K562 (cell line): ENCODE measurements around the gene HOXC10. TPM values are rescaled to one million over a fixed set of nuclear protein-coding genes. Genes with fewer than 3 reads are reported as not detected.
A peak's percentile ranks its signal among the peaks of the same experiment; 100 is the strongest.

ENCODE experiments used
- DMBX1 ChIP-seq: fragments of 250-450 bp; sonication (Bioruptor Pico); IDR thresholded peaks from 2 replicates; pipeline ENCODE4 v1.8.0; 2022; ENCODE audit warnings: inconsistent platforms, mild to moderate bottlenecking, moderate library complexity, borderline replicate concordance
- EGR1 ChIP-seq: fragments of 450-650 bp; conservative IDR thresholded peaks from 2 replicates; pipeline ENCODE4 v1.6.1; 2017; ENCODE audit warnings: mild to moderate bottlenecking
- FOXA3 ChIP-seq, 2 experiments: fragments of 450-650 bp in 1 of 2; sonication (generic) in 1 of 2; formaldehyde crosslinking; IDR thresholded peaks in 1 of 2; conservative IDR thresholded peaks in 1 of 2; 2 replicates each; pipeline versions ENCODE4 v1.4.0 to v1.8.0; 2020 to 2022; ENCODE audit warnings: mild to moderate bottlenecking in 2 of 2, missing genetic modification reagents in 1 of 2
- GATAD2A ChIP-seq: fragments of 450-650 bp; IDR thresholded peaks from 2 replicates; pipeline ENCODE4 v1.6.1; 2017
- NELFE ChIP-seq: IDR thresholded peaks from 2 replicates; pipeline ENCODE4 v1.6.1; 2011; ENCODE audit warnings: mild to moderate bottlenecking; ENCODE audit not compliant: insufficient read depth, insufficient read length
- PCBP2 ChIP-seq: fragments of 200-400 bp; formaldehyde crosslinking; IDR thresholded peaks from 2 replicates; pipeline ENCODE4 v1.6.1; 2018; ENCODE audit warnings: low read length, low read depth, mild to moderate bottlenecking, moderate library complexity; ENCODE audit not compliant: poor library complexity, severe bottlenecking
- POLR3G ChIP-seq: IDR thresholded peaks from 2 replicates; pipeline ENCODE4 v1.6.1; 2011; ENCODE audit not compliant: insufficient read length, insufficient replicate concordance; ENCODE audit errors: extremely low read depth
- PTRF ChIP-seq: fragments of 450-650 bp; IDR thresholded peaks from 2 replicates; pipeline ENCODE4 v1.6.1; 2016; ENCODE audit warnings: mild to moderate bottlenecking, missing genetic modification characterization, missing compliant biosample characterization
- SAFB ChIP-seq: fragments of 200-400 bp; formaldehyde crosslinking; IDR thresholded peaks from 2 replicates; pipeline ENCODE4 v1.6.1; 2017; ENCODE audit warnings: low read depth, low read length, borderline replicate concordance
- SMAD3 ChIP-seq: fragments of 450-650 bp; formaldehyde crosslinking; conservative IDR thresholded peaks from 2 replicates; pipeline ENCODE4 v1.4.0; 2020; ENCODE audit warnings: mild to moderate bottlenecking
- SMAD4 ChIP-seq: fragments of 250-450 bp; sonication (Bioruptor Pico); conservative IDR thresholded peaks from 2 replicates; pipeline ENCODE4 v1.8.0; 2021; ENCODE audit warnings: inconsistent platforms, mild to moderate bottlenecking, moderate library complexity
- STAT5A ChIP-seq: IDR thresholded peaks from 2 replicates; pipeline ENCODE4 v1.6.1; 2012; ENCODE audit warnings: low read length, inconsistent platforms, borderline replicate concordance
- ZNF77 ChIP-seq: fragments of 250-450 bp; sonication (Bioruptor Pico); IDR thresholded peaks from 2 replicates; pipeline ENCODE4 v1.5.0; 2020
- polyA plus RNA-seq, 8 experiments: library from polyadenylated mRNA; depleted of rRNA in 4 of 8; stranded (reverse) in 5 of 8; unstranded in 3 of 8; fragments of >200 nt; fragmentation: Nextera tagmentation in 2 of 8; fragmentation: Illumina TruSeq in 1 of 8; extraction: Ambion mirVana in 2 of 8; extraction: Trizol in 1 of 8; gene quantifications; 2 replicates each; pipeline versions ENCODE4 v1.2.1 to v1.2.3, GENCODE V29; 2011 to 2014; ENCODE audit warnings: inconsistent platforms in 1 of 8, missing spikeins in 1 of 8
- total RNA-seq, 7 experiments: library from RNA; depleted of rRNA in 6 of 7; stranded (reverse); fragments of >200 nt in 6 of 7; fragmentation: Illumina TruSeq in 2 of 7; extraction: Trizol in 2 of 7; gene quantifications; 2 replicates each; pipeline versions ENCODE4 v1.2.1 to v1.2.3, GENCODE V29; 2011 to 2021; ENCODE audit warnings: low replicate concordance in 1 of 7
- TF ChIP-seq, protein P1 (sequence below), 2 experiments: fragments of 450-650 bp; IDR thresholded peaks; 2 replicates each; pipeline ENCODE4 v1.6.1; 2018; ENCODE audit warnings: mild to moderate bottlenecking in 2 of 2, low read depth in 1 of 2; ENCODE audit not compliant: partially characterized antibody in 2 of 2
- TF ChIP-seq, protein P2 (sequence below): fragments of 250-450 bp; sonication (Bioruptor Pico); IDR thresholded peaks from 2 replicates; pipeline ENCODE4 v1.8.0; 2021; ENCODE audit warnings: moderate library complexity, mild to moderate bottlenecking, inconsistent platforms
- TF ChIP-seq, protein P3 (sequence below): fragments of 450-650 bp; formaldehyde crosslinking; IDR thresholded peaks from 2 replicates; pipeline ENCODE4 v1.4.0; 2020; ENCODE audit warnings: mild to moderate bottlenecking, moderate library complexity
- TF ChIP-seq, protein P4 (sequence below): fragments of 250-450 bp; sonication (Bioruptor Pico); IDR thresholded peaks from 2 replicates; pipeline ENCODE4 v1.4.0; 2020; ENCODE audit warnings: mild to moderate bottlenecking

HOXC10 gene
- total and polyA plus RNA-seq, 9 of the 15 experiments (the other 6 are each of a cell fraction or from before 2014, with no cell fraction given) = 0.13 to 0.77 (median 0.35) TPM; not detected in 2

DNA sequence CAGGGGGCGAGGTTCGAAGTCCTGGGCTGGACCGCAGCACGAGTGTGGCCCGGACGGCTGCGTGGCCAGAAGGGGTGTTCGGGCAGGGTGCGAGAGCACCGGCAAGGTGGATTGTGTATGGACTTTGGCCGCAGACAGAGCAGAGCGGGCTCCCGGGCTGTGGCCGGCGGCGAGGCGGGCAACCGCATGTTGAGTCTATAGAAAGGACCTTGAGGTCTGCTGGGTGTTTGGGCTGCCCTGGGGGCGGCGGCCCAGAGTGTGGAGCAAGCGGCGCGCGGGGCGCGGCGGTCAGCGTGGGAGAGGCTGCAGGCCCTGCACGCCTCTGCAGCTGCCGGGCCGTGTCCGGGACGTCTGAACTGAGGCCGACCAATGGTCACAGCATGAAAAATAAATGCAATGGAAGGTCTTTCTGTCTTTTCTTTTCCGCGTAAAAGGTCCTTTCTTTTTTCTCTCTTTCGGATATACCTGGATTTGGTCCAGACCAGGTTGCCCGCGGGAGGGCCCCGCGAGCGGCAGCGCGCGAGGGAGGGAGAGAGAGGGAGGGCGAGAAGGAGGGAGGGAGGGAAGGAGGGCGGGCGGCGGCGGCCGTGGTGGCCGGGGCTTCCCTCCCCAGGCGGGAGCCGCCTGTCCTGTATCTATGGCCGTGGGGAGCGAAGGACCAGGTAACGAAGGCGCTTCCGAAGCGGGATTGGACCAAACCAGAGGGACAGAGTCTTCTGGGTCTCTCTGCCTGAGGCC lies 9.5 kb downstream of the HOXC10 start (continued):
- TF ChIP-seq, protein P1, sequence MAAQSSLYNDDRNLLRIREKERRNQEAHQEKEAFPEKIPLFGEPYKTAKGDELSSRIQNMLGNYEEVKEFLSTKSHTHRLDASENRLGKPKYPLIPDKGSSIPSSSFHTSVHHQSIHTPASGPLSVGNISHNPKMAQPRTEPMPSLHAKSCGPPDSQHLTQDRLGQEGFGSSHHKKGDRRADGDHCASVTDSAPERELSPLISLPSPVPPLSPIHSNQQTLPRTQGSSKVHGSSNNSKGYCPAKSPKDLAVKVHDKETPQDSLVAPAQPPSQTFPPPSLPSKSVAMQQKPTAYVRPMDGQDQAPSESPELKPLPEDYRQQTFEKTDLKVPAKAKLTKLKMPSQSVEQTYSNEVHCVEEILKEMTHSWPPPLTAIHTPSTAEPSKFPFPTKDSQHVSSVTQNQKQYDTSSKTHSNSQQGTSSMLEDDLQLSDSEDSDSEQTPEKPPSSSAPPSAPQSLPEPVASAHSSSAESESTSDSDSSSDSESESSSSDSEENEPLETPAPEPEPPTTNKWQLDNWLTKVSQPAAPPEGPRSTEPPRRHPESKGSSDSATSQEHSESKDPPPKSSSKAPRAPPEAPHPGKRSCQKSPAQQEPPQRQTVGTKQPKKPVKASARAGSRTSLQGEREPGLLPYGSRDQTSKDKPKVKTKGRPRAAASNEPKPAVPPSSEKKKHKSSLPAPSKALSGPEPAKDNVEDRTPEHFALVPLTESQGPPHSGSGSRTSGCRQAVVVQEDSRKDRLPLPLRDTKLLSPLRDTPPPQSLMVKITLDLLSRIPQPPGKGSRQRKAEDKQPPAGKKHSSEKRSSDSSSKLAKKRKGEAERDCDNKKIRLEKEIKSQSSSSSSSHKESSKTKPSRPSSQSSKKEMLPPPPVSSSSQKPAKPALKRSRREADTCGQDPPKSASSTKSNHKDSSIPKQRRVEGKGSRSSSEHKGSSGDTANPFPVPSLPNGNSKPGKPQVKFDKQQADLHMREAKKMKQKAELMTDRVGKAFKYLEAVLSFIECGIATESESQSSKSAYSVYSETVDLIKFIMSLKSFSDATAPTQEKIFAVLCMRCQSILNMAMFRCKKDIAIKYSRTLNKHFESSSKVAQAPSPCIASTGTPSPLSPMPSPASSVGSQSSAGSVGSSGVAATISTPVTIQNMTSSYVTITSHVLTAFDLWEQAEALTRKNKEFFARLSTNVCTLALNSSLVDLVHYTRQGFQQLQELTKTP (IDR thresholded peaks at IDR 0.05; ENCODE audit: low read depth in 1 of 2, partially characterized antibody in 2 of 2) = peak in 1 of 2 experiments; percentile 70
- TF ChIP-seq GATAD2A = no peak
- TF ChIP-seq DMBX1 (CRISPR knock-in tag) = no peak
- TF ChIP-seq SMAD4 (CRISPR knock-in tag) = 0 out of 2 replicates have a peak, but pooled peaks have one; percentile 50
- peak; percentile 63 for TF ChIP-seq EGR1
- TF ChIP-seq, protein P2, sequence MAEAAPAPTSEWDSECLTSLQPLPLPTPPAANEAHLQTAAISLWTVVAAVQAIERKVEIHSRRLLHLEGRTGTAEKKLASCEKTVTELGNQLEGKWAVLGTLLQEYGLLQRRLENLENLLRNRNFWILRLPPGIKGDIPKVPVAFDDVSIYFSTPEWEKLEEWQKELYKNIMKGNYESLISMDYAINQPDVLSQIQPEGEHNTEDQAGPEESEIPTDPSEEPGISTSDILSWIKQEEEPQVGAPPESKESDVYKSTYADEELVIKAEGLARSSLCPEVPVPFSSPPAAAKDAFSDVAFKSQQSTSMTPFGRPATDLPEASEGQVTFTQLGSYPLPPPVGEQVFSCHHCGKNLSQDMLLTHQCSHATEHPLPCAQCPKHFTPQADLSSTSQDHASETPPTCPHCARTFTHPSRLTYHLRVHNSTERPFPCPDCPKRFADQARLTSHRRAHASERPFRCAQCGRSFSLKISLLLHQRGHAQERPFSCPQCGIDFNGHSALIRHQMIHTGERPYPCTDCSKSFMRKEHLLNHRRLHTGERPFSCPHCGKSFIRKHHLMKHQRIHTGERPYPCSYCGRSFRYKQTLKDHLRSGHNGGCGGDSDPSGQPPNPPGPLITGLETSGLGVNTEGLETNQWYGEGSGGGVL (CRISPR knock-in tag) = no peak
- TF ChIP-seq, protein P3, sequence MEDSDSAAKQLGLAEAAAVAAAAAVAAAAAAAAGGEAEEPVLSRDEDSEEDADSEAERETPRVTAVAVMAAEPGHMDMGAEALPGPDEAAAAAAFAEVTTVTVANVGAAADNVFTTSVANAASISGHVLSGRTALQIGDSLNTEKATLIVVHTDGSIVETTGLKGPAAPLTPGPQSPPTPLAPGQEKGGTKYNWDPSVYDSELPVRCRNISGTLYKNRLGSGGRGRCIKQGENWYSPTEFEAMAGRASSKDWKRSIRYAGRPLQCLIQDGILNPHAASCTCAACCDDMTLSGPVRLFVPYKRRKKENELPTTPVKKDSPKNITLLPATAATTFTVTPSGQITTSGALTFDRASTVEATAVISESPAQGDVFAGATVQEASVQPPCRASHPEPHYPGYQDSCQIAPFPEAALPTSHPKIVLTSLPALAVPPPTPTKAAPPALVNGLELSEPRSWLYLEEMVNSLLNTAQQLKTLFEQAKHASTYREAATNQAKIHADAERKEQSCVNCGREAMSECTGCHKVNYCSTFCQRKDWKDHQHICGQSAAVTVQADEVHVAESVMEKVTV (CRISPR knock-in tag) = no peak
- no peak for TF ChIP-seq PCBP2
- TF ChIP-seq SMAD3 (CRISPR knock-in tag) = no peak
- 0 out of 2 replicates have a peak, but pooled peaks have one; percentile 23 for TF ChIP-seq SAFB
- no peak for TF ChIP-seq NELFE
- no peak for TF ChIP-seq ZNF77 (CRISPR knock-in tag)
- TF ChIP-seq PTRF (tag) = no peak
- TF ChIP-seq, protein P4, sequence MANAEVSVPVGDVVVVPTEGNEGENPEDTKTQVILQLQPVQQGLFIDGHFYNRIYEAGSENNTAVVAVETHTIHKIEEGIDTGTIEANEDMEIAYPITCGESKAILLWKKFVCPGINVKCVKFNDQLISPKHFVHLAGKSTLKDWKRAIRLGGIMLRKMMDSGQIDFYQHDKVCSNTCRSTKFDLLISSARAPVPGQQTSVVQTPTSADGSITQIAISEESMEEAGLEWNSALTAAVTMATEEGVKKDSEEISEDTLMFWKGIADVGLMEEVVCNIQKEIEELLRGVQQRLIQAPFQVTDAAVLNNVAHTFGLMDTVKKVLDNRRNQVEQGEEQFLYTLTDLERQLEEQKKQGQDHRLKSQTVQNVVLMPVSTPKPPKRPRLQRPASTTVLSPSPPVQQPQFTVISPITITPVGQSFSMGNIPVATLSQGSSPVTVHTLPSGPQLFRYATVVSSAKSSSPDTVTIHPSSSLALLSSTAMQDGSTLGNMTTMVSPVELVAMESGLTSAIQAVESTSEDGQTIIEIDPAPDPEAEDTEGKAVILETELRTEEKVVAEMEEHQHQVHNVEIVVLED (CRISPR knock-in tag) = no peak
- no peak for TF ChIP-seq POLR3G
- no peak for TF ChIP-seq STAT5A
- TF ChIP-seq FOXA3 (CRISPR knock-in tag; conservative IDR thresholded peaks at IDR 0.05 in 1 of 2, IDR thresholded peaks at IDR 0.05 in 1 of 2) = no peak
